GM11168 (cell line): Measurements from ENCODE around the gene SNRPD3.
"Not testable (repeated sequence)": the region's sequence is repeated elsewhere in the genome, so short reads cannot be mapped to it uniquely, and the experiment has no call there.

Source experiments
- in situ Hi-C: fragments of 300-500 bp; cut with MboI; formaldehyde crosslinking; loops from one replicate; pipeline ENCODE4 v1.12.0; 2022; ENCODE audit warnings: low sequenced_read_pairs; ENCODE audit not compliant: unreplicated experiment

SNRPD3 gene

GRCh38 chr22:24602847-24603769, 47.3 kb downstream of the SNRPD3 start, which contains the start of gene GGT1:
Gene GGT1, plus strand, starts transcription at chr22:24603193. Its CDS starts 7,889 bp downstream, at chr22:24611082.
- in situ Hi-C loops: loop anchor here (10.0 kb wide), 1 partner anchor 928 kb away; no protein-coding TSS in a partner anchor

DNA sequence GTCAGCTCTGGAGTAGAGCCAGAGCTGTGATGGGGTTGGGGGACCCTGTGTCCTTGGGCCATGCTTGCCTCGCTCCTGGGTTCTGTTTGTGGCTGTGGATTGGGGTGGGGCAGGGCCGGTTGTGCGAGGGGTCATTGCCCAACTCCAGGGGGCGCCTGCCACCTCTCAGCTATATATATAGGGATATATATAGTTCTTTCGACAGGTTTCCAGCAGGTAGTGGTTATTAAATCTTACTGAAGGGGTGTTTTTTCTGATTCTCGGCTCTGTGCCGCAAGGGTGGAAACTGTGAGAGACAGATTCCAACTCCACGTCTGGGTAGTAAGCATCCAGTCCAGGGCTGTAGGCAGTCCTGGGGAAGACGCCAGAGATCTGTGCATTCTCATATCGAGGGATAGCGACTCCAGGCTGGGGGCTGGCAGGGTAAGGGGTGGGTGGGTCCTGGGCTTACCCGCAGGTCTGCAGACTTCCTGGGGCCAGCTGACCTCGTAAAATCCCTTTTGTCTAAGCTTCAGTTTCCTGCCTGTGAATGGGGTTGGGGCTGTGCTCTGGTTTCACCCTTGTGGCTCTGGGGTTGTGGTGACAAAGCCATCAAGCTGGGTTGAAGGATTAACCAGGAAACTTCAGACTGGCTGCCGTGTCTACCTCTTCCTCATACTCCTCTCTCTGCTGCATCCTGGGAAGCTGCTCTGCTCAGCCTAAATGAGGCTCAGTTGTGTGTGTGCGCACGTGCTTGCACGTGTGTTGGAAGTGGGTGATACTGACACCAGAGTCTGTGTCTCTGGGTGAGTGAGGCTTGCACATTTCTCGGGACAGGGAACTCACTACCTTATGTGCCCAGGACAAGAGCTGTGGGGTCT, 48.2 kb downstream of the SNRPD3 start:
- in situ Hi-C loops: loop anchor here (10.0 kb wide), 1 partner anchor 929 kb away; no protein-coding TSS in a partner anchor

GRCh38 chr22:24606340-24606739, 50.5 kb downstream of the SNRPD3 start:
- in situ Hi-C loops: loop anchor here (10.0 kb wide), 1 partner anchor 932 kb away; no protein-coding TSS in a partner anchor

DNA sequence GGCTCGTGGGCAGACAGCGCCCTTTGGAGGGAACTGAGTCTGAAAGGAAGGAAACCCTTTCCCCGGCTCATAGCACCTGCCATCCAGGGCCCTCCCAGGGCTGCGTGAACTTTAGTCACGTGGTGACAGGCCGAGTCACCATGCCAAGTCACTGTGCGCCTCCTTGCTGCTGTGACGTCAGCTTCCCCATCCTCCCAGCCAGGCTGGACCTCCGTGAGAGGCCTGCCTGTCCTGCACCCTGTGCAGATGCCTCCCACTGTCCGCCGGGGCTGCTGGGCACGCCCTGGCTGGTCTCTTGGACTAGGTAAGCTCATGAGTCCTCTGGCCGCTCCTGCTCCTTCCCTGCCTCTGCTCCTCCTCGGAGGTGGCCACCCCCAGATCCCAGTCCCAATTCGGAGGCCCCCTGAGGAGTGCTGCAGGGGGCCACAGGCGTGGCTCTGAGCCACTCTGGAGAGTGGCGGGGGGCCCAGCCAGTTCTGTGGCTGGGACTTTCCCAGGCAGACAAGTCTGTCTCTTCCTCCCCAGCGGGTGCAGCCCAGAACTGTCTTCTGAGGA, 51.7 kb downstream of the SNRPD3 start:
- in situ Hi-C loops: loop anchor here (10.0 kb wide), 1 partner anchor 933 kb away; no protein-coding TSS in a partner anchor

DNA sequence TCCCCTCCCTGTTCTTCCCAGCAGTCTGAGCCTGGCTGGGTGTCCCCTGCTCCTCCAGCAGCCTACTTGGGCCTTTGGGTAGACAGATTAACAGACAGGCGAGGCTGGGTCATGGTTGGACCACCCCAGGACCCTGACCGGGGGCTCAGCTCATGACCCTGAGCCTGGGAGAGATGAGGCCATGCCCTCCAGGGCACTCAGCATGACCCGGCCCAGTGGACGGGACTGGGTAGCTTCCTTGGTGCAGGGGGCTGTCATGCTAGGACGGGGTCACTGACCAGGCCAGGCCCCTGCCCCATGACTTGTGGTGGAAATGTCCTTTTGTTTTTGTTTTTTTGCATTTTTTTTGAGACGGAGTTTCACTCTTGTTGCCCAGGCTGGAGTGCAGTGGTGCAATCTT, 52.5 kb downstream of the SNRPD3 start:
- in situ Hi-C loops: loop anchor here (10.0 kb wide), 1 partner anchor 934 kb away; no protein-coding TSS in a partner anchor

- in situ Hi-C loops: loop anchor here (10.0 kb wide), 1 partner anchor 935 kb away; no protein-coding TSS in a partner anchor
Measured at GRCh38 chr22:24609888-24610287, 54.1 kb downstream of the SNRPD3 start.

DNA sequence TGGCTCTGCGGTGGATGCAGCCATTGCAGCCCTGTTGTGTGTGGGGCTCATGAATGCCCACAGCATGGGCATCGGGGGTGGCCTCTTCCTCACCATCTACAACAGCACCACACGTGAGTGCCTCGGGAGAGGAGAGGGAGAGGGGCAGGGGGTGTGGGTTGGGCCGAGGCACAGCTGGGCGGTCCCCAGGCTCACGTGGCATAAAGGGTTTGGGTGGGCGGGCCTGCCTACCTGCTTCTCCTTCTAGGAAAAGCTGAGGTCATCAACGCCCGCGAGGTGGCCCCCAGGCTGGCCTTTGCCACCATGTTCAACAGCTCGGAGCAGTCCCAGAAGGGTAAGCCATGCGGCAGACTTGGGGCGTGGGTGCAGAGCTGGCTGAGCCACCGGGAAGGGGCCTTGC, 59.0 kb downstream of the SNRPD3 start:
- in situ Hi-C loops: not testable (repeated sequence)

GRCh38 chr22:24621244-24621643, 65.4 kb downstream of the SNRPD3 start:
- in situ Hi-C loops: not testable (repeated sequence)

DNA sequence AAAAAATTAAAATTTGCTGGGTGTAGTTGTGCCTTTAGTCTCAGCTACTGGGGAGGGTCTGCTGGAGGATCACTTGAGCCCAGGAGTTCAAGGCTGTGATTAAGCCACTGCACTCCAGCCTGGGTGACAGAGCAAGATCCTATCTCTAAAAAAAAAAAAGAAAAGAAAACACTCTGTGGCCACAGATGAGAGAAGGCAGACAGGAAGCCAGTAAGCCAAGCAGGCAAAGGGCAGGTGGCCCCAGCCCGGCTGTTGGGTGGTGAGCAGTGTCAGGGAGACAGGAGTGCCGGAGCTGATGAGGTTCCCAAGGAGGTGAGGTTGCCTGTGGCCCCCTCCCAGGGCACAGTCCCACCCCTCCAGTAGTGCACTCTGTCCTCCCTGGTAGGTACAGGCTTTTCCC, 66.8 kb downstream of the SNRPD3 start:
- in situ Hi-C loops: not testable (repeated sequence)
